NCI-H526 (cell line): ENCODE measurements around the gene PSTPIP1.
A peak's percentile ranks its signal among the peaks of the same experiment; 100 is the strongest.
"Not testable (repeated sequence)": the region's sequence is repeated elsewhere in the genome, so short reads cannot be mapped to it uniquely, and the experiment has no call there.

ENCODE experiments used
- DNase-seq, 2 experiments: peaks; one replicate each; lab custom pipeline; 2025; lab: John Stamatoyannopoulos, UW

PSTPIP1 gene

DNA sequence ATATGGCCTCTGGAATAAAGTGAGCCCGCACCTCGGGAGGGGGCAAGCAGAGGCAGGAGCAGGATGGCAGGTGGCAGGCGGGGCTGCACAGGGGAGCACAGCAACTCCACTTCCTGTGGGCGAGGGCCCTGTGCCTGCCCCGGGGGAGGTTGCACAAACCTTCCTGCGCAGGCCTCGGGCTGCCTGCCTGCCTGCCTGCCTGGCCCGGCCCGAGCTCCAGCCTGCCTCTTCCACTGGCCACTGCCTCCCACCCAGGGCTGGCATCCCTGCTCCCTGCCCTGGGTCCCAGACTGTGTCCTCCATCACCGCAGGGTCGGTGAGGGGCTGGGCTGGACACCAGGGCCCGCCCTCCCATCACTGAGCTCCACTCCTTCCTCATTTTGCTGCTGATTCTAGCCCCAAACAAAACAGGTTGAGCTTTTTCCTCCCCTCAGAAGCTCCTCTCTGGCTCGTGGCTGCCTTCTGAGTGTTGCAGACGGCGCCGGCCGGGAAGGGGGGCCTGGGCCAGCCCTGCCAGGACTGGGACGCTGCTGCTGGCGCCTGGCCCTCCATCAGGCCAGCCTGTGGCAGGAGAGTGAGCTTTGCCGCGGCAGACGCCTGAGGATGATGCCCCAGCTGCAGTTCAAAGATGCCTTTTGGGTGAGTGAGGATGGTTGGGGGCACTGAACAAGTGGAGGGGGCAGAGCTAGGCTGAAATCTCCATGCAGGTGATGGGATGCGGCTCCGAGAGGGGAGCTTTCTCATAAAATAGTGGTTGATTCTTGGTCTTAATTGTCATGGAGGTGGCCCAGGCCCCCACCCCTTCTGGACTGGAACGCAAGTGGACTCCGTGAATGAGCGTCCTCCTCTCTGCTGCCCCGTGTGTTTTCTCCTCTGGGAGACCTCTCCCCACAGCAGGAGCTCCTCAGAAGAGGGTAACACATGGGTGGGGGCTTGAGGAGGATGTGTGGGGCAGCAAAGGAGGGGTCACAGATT is at the start of gene PSTPIP1:
Gene PSTPIP1, plus strand, starts transcription at position 156 of the 975 bp plus-strand sequence. Its CDS starts 448 bp downstream, at position 604.
- DNase-seq: peak; percentile 19 to 41

- no peak for DNase-seq
These were observed 49.3 kb upstream of the PSTPIP1 start for GRCh38 chr15:76945494-76946093.

DNA sequence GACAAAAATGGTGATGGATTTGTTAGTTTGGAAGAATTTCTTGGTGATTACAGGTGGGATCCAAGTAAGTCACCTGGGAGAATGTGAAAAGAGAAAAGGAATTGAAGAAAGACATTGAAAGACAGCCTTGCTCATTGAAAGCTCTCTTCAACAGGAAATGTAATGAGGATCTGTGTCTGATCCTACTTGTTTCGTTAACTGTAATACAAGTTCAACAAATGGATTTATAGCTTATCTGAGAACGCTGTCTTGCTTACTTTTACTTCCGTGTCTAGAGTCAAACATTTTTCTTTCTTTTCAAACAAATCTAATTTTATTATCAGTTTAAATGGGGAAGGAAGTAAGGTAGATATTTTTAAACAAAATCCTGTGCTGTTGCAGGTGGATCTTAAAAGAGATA is 47.5 kb upstream of the PSTPIP1 start:
- DNase-seq: no peak

GRCh38 chr15:76951220-76951619 is 43.7 kb upstream of the PSTPIP1 start:
- DNase-seq: no peak

GRCh38 chr15:76953913-76954312 is 41.0 kb upstream of the PSTPIP1 start:
- peak; percentile 52 to 70 for DNase-seq

GRCh38 chr15:76954744-76955143 is 40.2 kb upstream of the PSTPIP1 start:
- DNase-seq: no peak

GRCh38 chr15:76961268-76962011 is 33.5 kb upstream of the PSTPIP1 start:
- DNase-seq: peak in 1 of 2 experiments; percentile 7

- DNase-seq: no peak
These were observed 32.5 kb upstream of the PSTPIP1 start for GRCh38 chr15:76962337-76963013.

DNA sequence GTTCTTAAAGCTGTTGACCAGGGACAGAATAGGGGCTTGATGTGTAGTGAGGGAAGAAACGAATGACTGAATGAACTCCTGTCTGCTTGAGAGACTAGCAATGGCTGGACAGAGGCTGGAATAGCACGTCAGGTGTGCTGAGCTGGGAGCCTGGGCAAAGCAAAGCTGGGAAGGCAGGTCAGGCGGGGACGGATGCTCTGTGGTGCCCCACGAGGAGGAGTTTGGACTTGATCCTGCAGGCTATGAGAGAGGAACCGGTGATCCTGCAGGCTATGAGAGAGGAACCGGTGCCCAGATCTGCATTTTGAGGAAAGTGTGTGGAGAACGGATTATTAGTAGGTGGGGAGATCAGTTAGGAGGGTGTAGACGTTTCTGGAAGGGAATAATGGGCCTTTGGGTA is 31.3 kb upstream of the PSTPIP1 start:
- DNase-seq: no peak

DNA sequence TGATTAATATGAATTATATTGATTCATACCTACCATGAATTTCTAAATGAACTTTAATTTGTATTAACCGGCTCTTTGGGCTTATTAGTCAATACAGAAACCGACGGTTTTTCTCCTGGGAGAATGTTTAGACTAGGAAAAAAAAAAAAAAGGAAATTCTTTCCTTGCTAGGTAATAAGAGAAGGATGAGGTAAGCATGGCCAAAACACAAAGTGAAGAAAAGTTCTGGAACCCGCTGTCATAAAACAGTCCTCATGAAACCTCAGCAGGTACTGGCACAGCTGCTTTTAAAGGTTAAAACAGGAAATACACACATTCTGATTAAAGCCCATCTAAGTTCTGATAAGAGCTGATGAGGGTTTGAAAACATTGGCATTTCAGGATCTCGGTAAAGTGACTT is 30.8 kb upstream of the PSTPIP1 start:
- no peak for DNase-seq

- DNase-seq: not testable (repeated sequence)
These were observed 28.9 kb upstream of the PSTPIP1 start for GRCh38 chr15:76966051-76966450.

GRCh38 chr15:76967067-76967466 is 27.9 kb upstream of the PSTPIP1 start:
- no peak for DNase-seq

DNA sequence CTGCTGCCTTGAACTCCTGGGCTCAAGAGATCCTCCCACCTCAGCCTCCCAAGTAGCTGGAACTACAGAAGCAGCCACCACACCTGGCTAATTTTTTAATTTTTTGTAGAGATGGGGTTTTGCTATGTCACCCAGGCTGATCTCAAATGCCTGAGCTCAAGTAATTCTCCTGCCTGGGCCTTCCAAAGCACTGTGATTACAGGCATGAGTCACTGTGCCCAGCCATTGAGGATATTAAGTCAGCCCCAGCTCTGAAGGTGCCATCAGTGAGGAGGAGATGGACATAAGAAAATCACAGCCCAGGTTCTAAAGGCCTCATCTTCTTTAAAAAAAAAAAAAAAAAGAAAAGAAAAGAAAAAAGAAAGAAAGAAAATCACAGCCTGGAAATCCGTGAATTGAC is 26.6 kb upstream of the PSTPIP1 start:
- no peak for DNase-seq

DNA sequence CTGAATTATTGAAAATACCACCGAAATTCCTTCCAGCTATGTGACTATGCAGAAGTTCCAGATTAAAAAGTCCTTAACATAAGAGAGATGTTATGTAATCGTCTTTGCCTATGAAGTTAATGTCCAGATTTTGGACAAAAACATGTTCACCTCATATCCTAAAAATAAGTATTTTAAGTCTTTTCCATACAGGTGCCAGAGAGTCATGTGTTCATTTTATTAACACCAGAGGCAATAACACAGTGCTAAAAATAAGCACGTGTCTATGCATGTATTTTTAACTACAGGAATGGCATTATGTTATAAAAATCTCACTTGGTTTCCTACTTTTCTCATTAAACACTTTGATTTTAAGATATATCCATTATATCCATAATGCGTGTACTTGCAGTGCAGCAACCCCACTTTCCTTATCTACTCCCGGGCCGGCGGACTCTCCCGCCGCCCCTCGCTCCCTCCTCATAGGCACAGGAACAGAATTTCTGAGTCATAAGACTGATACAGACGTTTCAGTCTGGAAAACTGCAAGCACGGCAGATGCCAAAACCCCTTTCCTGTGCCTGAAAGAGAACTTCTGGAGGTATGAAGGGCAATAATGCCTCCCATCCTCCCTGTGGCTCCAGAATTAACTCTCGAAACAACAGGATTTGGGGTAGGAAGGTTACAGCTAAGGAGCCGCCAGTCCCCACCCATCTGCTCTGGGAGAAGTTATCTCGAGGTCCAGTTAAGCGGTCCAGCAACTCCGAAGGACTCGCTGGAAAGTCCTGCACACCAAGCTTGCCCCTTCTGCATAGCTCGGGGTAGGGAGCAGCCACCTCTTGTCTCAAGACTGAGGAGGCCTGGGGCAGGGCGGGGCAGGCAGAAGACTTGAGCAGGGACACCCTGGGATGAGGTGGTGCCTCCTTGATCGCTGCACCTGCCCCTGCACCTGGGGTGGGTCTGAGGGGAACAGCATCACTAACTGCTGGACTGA is 22.3 kb upstream of the PSTPIP1 start:
- DNase-seq: no peak

GRCh38 chr15:76973362-76973743 is 21.6 kb upstream of the PSTPIP1 start:
- DNase-seq: peak; percentile 20 to 62

GRCh38 chr15:76973906-76974305 is 21.0 kb upstream of the PSTPIP1 start:
- DNase-seq: no peak

GRCh38 chr15:76974456-76975036 is 20.4 kb upstream of the PSTPIP1 start:
- DNase-seq: no peak

- no peak for DNase-seq
These were observed 18.8 kb upstream of the PSTPIP1 start for GRCh38 chr15:76976141-76976540.

DNA sequence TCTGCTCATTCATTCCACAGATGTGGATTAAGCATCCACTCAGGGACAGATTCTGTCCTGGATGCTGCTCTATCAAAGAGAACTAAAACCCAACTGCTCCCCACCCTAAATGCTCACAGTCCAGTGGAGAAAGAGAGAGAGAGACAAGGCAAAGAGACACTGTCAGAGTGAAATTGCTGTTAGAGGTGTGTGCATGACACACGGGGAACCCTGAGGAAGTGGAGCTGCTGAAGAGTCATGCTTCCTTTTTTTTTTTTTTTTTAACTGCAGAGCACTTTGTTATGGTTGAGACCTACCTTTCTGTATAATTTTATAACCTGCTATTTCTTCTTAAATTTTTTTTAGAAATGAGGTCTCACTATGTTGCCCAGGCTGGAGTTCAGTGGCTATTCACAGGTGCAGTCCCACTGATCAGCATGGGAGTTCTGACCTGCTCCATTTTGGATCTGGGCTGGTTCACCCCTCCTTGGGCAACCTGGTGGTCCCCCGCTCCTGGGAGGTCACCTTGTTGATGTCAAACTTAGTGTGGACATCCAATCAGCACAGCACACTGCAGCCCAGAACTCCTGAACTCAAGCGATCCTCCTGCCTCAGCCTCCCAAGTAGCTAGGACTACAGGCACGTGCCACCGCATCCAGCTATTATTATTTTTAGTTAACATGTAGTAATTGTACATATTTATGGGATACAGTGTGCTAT is 18.2 kb upstream of the PSTPIP1 start:
- no peak for DNase-seq
